IMR-90 (cell line): ENCODE data around the gene RSPH9. TPM values are rescaled to one million over a fixed set of nuclear protein-coding genes. Genes with fewer than 3 reads are reported as not detected.

Experiments
- ATAC-seq: fragments of 200-7000 bp; cut with Tn5 transposase; 2 replicates; pipeline ENCODE4 v1.9.1; 2020; ENCODE audit warnings: low read depth, mild to moderate bottlenecking, moderate library complexity
- BruUV-seq: library from RNA; stranded (reverse); fragments of 400-500 nt; replicated peaks from 2 replicates; lab custom pipeline; 2021; lab: Mats Ljungman, UMichigan
- CTCF ChIA-PET: fragments of 300-600 bp; formaldehyde crosslinking; extraction: SDS; loops from one replicate; lab custom pipeline; 2021; ENCODE audit warnings: antibody characterized with exemption; lab: Yijun Ruan, JAX
- POLR2A ChIA-PET: fragments of 300-600 bp; sonication (Branson Sonifier 250); formaldehyde crosslinking; loops from one replicate; lab custom pipeline; 2022; ENCODE audit warnings: antibody characterized with exemption; ENCODE audit not compliant: unreplicated experiment; lab: Charles Lee
- DNase-seq: peaks from one replicate; pipeline ENCODE4 v3.0.0; 2013
- H2AFZ ChIP-seq: replicated peaks from 2 replicates; pipeline ENCODE3; 2013; ENCODE audit warnings: low read length, mild to moderate bottlenecking; ENCODE audit not compliant: poor library complexity
- H2AK5ac ChIP-seq: 2 replicates; pipeline ENCODE4 v1.6.1; 2013; ENCODE audit warnings: low read depth, low read length, inconsistent platforms
- H2AK9ac ChIP-seq: replicated peaks from 2 replicates; pipeline ENCODE3; 2013; ENCODE audit warnings: mild to moderate bottlenecking, low read depth, low read length, moderate library complexity; ENCODE audit not compliant: poor library complexity
- H2BK120ac ChIP-seq: 2 replicates; pipeline ENCODE4 v1.6.1; 2013; ENCODE audit warnings: low read depth, low read length, inconsistent platforms
- H2BK15ac ChIP-seq: 3 replicates; pipeline ENCODE4 v1.6.1; 2013; ENCODE audit warnings: low read depth, low read length, inconsistent platforms
- H2BK20ac ChIP-seq: 2 replicates; pipeline ENCODE4 v1.6.1; 2013; ENCODE audit warnings: low read depth, mild to moderate bottlenecking, inconsistent platforms, low read length, moderate library complexity
- H2BK5ac ChIP-seq: 2 replicates; pipeline ENCODE4 v1.6.1; 2013; ENCODE audit warnings: mild to moderate bottlenecking, low read depth, low read length, inconsistent platforms; ENCODE audit not compliant: poor library complexity, severe bottlenecking
- H3K14ac ChIP-seq: replicated peaks from 2 replicates; pipeline ENCODE4 v1.6.1; 2013; ENCODE audit warnings: low read depth, low read length, inconsistent platforms
- H3K18ac ChIP-seq: 2 replicates; pipeline ENCODE4 v1.6.1; 2013; ENCODE audit warnings: low read depth, low read length, control low read depth
- H3K23ac ChIP-seq: 2 replicates; pipeline ENCODE4 v1.6.1; 2013; ENCODE audit warnings: low read depth, low read length, inconsistent platforms
- H3K27ac ChIP-seq: 2 replicates; pipeline ENCODE4 v1.5.1; 2013; ENCODE audit warnings: mild to moderate bottlenecking, control low read depth, low read length; ENCODE audit not compliant: insufficient read depth
- H3K27me3 ChIP-seq: 2 replicates; pipeline ENCODE4 v1.6.1; 2013; ENCODE audit warnings: low read length; ENCODE audit not compliant: control insufficient read depth, insufficient read depth
- H3K36me3 ChIP-seq: 2 replicates; pipeline ENCODE4 v1.6.1; 2013; ENCODE audit warnings: low read length, mixed read lengths; ENCODE audit not compliant: control insufficient read depth, insufficient read depth
- H3K4ac ChIP-seq: 2 replicates; pipeline ENCODE4 v1.6.1; 2013; ENCODE audit warnings: low read depth, low read length, inconsistent platforms
- H3K4me1 ChIP-seq: 2 replicates; pipeline ENCODE4 v1.6.1; 2013; ENCODE audit warnings: low read length, mixed read lengths; ENCODE audit not compliant: control insufficient read depth, insufficient read depth
- H3K4me2 ChIP-seq: 2 replicates; pipeline ENCODE4 v1.6.1; 2013; ENCODE audit warnings: low read depth, mild to moderate bottlenecking, control low read depth, low read length, moderate library complexity
- H3K4me3 ChIP-seq: 2 replicates; pipeline ENCODE4 v1.5.1; 2013; ENCODE audit warnings: low read depth, mild to moderate bottlenecking, control low read depth, low read length, moderate library complexity; ENCODE audit not compliant: insufficient read depth
- H3K56ac ChIP-seq: 2 replicates; pipeline ENCODE4 v1.6.1; 2013; ENCODE audit warnings: low read length, inconsistent platforms; ENCODE audit not compliant: insufficient read depth; ENCODE audit errors: extremely low read depth
- H3K79me1 ChIP-seq, 2 experiments: 2 replicates each; pipeline ENCODE4 v1.6.1; 2013; ENCODE audit warnings: low read length in 2 of 2, inconsistent platforms in 1 of 2, low read depth in 1 of 2
- H3K9ac ChIP-seq: 2 replicates; pipeline ENCODE4 v1.6.1; 2013; ENCODE audit warnings: low read depth, low read length, control low read depth
- H3K9me1 ChIP-seq: 2 replicates; pipeline ENCODE4 v1.6.1; 2013; ENCODE audit warnings: low read length, inconsistent platforms; ENCODE audit not compliant: insufficient read depth
- H3K9me3 ChIP-seq: 2 replicates; pipeline ENCODE4 v1.6.1; 2013; ENCODE audit warnings: low read length; ENCODE audit not compliant: control insufficient read depth, insufficient read depth
- H4K20me1 ChIP-seq: 2 replicates; pipeline ENCODE4 v1.6.1; 2013; ENCODE audit warnings: low read length, inconsistent platforms; ENCODE audit not compliant: insufficient read depth
- H4K5ac ChIP-seq: 2 replicates; pipeline ENCODE4 v1.6.1; 2013; ENCODE audit warnings: mild to moderate bottlenecking, low read depth, low read length, control low read depth
- H4K8ac ChIP-seq, 2 experiments: 2 replicates each; pipeline ENCODE4 v1.6.1; 2013; ENCODE audit warnings: low read depth in 2 of 2, low read length in 2 of 2, control low read depth in 1 of 2, inconsistent platforms in 1 of 2
- H4K91ac ChIP-seq: 2 replicates; pipeline ENCODE4 v1.6.1; 2013; ENCODE audit warnings: low read depth, low read length, inconsistent platforms; ENCODE audit not compliant: insufficient read depth
- BHLHE40 ChIP-seq: fragments of 150-350 bp; IDR thresholded peaks from 2 replicates; pipeline ENCODE4 v1.6.1; 2016; ENCODE audit warnings: mild to moderate bottlenecking, low read depth, low read length
- CEBPB ChIP-seq: IDR thresholded peaks from 2 replicates; pipeline ENCODE4 v1.6.1; 2012; ENCODE audit warnings: low read depth, low read length, improper control_type of control experiment
- CHD1 ChIP-seq: IDR thresholded peaks from 2 replicates; pipeline ENCODE4 v1.6.1; 2012; ENCODE audit warnings: low read depth, low read length, improper control_type of control experiment
- ELK1 ChIP-seq: fragments of 150-350 bp; IDR thresholded peaks from 2 replicates; pipeline ENCODE4 v1.6.1; 2016; ENCODE audit warnings: low read depth, mild to moderate bottlenecking, low read length, moderate library complexity, borderline replicate concordance
- FOS ChIP-seq: fragments of 150-350 bp; IDR thresholded peaks from 2 replicates; pipeline ENCODE4 v1.6.1; 2016; ENCODE audit warnings: low read depth, low read length
- MAFK ChIP-seq: IDR thresholded peaks from 2 replicates; pipeline ENCODE4 v1.6.1; 2012; ENCODE audit warnings: low read depth, low read length, improper control_type of control experiment
- MAZ ChIP-seq: IDR thresholded peaks from 2 replicates; pipeline ENCODE4 v1.6.1; 2012; ENCODE audit warnings: low read depth, mild to moderate bottlenecking, low read length, improper control_type of control experiment, moderate library complexity, borderline replicate concordance
- MXI1 ChIP-seq: IDR thresholded peaks from 2 replicates; pipeline ENCODE4 v1.6.1; 2012; ENCODE audit warnings: low read depth, mild to moderate bottlenecking, low read length, moderate library complexity, borderline replicate concordance
- NFE2L2 ChIP-seq: fragments of 150-350 bp; IDR thresholded peaks from 2 replicates; pipeline ENCODE4 v1.6.1; 2016; ENCODE audit warnings: low read depth, mild to moderate bottlenecking, low read length
- POLR2A ChIP-seq: IDR thresholded peaks from 2 replicates; pipeline ENCODE4 v1.6.1; 2012; ENCODE audit warnings: mild to moderate bottlenecking, low read depth, low read length
- RAD21 ChIP-seq: IDR thresholded peaks from 2 replicates; pipeline ENCODE4 v1.6.1; 2012; ENCODE audit warnings: low read length, improper control_type of control experiment
- RCOR1 ChIP-seq: IDR thresholded peaks from 2 replicates; pipeline ENCODE4 v1.6.1; 2012; ENCODE audit warnings: mild to moderate bottlenecking, low read length, improper control_type of control experiment; ENCODE audit not compliant: insufficient replicate concordance
- RFX5 ChIP-seq: IDR thresholded peaks from 2 replicates; pipeline ENCODE4 v1.8.0; 2012; ENCODE audit warnings: low read depth, mild to moderate bottlenecking, low read length, moderate library complexity
- SMC3 ChIP-seq: fragments of 150-350 bp; IDR thresholded peaks from 2 replicates; pipeline ENCODE4 v1.6.1; 2016; ENCODE audit warnings: low read depth, mild to moderate bottlenecking, antibody characterized with exemption, low read length, moderate library complexity
- USF2 ChIP-seq: fragments of 150-350 bp; IDR thresholded peaks from 2 replicates; pipeline ENCODE4 v1.6.1; 2017; ENCODE audit warnings: mild to moderate bottlenecking, antibody characterized with exemption, low read length, low read depth
- WGBS, 2 experiments: methylation state at CpG; one replicate each; pipeline versions ENCODE4 v1.1.5 to v1.1.7; 2013; ENCODE audit warnings: missing lambda C conversion rate in 2 of 2; ENCODE audit not compliant: insufficient read length in 1 of 2; ENCODE audit errors: extremely low coverage in 2 of 2; 5-methylcytosine and 5-hydroxymethylcytosine counted together
- dilution Hi-C: fragments of 300-500 bp; cut with HindIII; formaldehyde crosslinking; loops from one replicate; pipeline ENCODE4 v1.14.3; 2018; ENCODE audit warnings: low sequenced_read_pairs; ENCODE audit not compliant: unreplicated experiment
- in situ Hi-C: fragments of 300-500 bp; cut with MboI; formaldehyde crosslinking; loops from 3 replicates; pipeline ENCODE4 v1.14.3; 2019; ENCODE audit warnings: low sequenced_read_pairs, inconsistent platforms, mixed read lengths
- intact Hi-C: fragments of 100-400 bp; cut with micrococcal nuclease; formaldehyde crosslinking; loops from 2 replicates; pipeline ENCODE4 v1.10.0; 2022
- polyA plus RNA-seq, 3 experiments: library from polyadenylated mRNA; depleted of rRNA; stranded (reverse); fragments of >200 nt; gene quantifications; 2 replicates each; pipeline ENCODE4 v1.2.3, GENCODE V29; 2012; ENCODE audit warnings: low replicate concordance in 1 of 3
- total RNA-seq: library from RNA; depleted of rRNA; stranded (reverse); fragments of >200 nt; gene quantifications from 2 replicates; pipeline ENCODE4 v1.2.3, GENCODE V29; 2012
- TF ChIP-seq, protein P1 (sequence below): conservative IDR thresholded peaks from 2 replicates; pipeline ENCODE4 v1.5.1; 2012; ENCODE audit warnings: mild to moderate bottlenecking, low read depth, low read length, improper control_type of control experiment

Gene RSPH9
- total and polyA plus RNA-seq, 2 of the 4 experiments (the other 2 are of a cell fraction) = 0.18 to 0.21 TPM

- intact Hi-C loops (no loop called here), dilution Hi-C loops (no loop called here), in situ Hi-C loops (no loop called here)
- Histone ChIP-seq H3K9me1 (peaks cover 16% of the 10 kb centered on the region; the same call in 1 of the 2 replicates), H2BK15ac (no peak overlapping the region), H4K5ac (no peak overlapping the region), H2BK20ac (no peak overlapping the region), H4K8ac (no peak overlapping the region), H2AK9ac (no peak overlapping the region), H3K4me1 (peaks cover 6% of the 10 kb centered on the region), H2BK5ac (no peak overlapping the region), H2BK120ac (no peak overlapping the region), H3K9ac (no peak overlapping the region), H4K20me1 (no peaks in the 10 kb centered on the region), H3K4ac (no peak overlapping the region), H3K79me1 (peaks cover under 1 to 4% of the 10 kb centered on the region in 2 experiments; a peak in 2 of 4 replicates), H3K56ac (no peak overlapping the region), H3K27ac (no peak overlapping the region), H2AK5ac (no peak overlapping the region; the same call in 1 of the 2 replicates), H3K18ac (no peak overlapping the region), H3K4me2 (no peak overlapping the region), H4K91ac (no peak overlapping the region), H3K36me3 (peaks cover 63% of the 10 kb centered on the region), H3K27me3 (no peaks in the 10 kb centered on the region), H3K23ac (no peak overlapping the region), H2AFZ (no peak overlapping the region), H3K9me3 (no peaks in the 10 kb centered on the region), H3K14ac (no peak overlapping the region), H3K4me3 (no peak overlapping the region)
- ChIA-PET CTCF (no interaction called here), POLR2A (no interaction called here)
- ATAC-seq (no peak), DNase-seq (peak; percentile 24)
- TF ChIP-seq SMC3 (no peak), BHLHE40 (no peak), FOS (no peak), NFE2L2 (no peak), CEBPB (no peak), MXI1 (no peak), RCOR1 (no peak), ELK1 (no peak), MAFK (no peak), POLR2A (no peak), MAZ (no peak), CHD1 (no peak), RFX5 (no peak), USF2 (no peak), RAD21 (no peak)
- TF ChIP-seq, protein P1, sequence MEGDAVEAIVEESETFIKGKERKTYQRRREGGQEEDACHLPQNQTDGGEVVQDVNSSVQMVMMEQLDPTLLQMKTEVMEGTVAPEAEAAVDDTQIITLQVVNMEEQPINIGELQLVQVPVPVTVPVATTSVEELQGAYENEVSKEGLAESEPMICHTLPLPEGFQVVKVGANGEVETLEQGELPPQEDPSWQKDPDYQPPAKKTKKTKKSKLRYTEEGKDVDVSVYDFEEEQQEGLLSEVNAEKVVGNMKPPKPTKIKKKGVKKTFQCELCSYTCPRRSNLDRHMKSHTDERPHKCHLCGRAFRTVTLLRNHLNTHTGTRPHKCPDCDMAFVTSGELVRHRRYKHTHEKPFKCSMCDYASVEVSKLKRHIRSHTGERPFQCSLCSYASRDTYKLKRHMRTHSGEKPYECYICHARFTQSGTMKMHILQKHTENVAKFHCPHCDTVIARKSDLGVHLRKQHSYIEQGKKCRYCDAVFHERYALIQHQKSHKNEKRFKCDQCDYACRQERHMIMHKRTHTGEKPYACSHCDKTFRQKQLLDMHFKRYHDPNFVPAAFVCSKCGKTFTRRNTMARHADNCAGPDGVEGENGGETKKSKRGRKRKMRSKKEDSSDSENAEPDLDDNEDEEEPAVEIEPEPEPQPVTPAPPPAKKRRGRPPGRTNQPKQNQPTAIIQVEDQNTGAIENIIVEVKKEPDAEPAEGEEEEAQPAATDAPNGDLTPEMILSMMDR = no peak
- 40% methylated on average over 1 of the region's 15 CpGs; no CpG with 5 or more reads in 1 of the 2 experiments for WGBS, 2 experiments
- BruUV-seq = no TSS peak
These were observed 28.7 kb downstream of the RSPH9 start for GRCh38 chr6:43673444-43674084.
